AG10803 (cell line): ENCODE results near the gene GNPTG.

ENCODE experiments used
- DNase-seq: peaks from one replicate; pipeline ENCODE4 v3.0.0; 2010; ENCODE audit warnings: low read depth
- H3K4me3 ChIP-seq: 2 replicates; pipeline ENCODE4 v1.5.1; 2011; ENCODE audit warnings: mild to moderate bottlenecking, low read length, control low read depth
- TF ChIP-seq, protein P1 (sequence below): conservative IDR thresholded peaks from 2 replicates; pipeline ENCODE4 v1.5.1; 2011; ENCODE audit warnings: mild to moderate bottlenecking, low read length, control low read depth, inconsistent platforms

The GNPTG gene

GRCh38 chr16:1340730-1341494, 10.8 kb upstream of the GNPTG start:
- TF ChIP-seq, protein P1, sequence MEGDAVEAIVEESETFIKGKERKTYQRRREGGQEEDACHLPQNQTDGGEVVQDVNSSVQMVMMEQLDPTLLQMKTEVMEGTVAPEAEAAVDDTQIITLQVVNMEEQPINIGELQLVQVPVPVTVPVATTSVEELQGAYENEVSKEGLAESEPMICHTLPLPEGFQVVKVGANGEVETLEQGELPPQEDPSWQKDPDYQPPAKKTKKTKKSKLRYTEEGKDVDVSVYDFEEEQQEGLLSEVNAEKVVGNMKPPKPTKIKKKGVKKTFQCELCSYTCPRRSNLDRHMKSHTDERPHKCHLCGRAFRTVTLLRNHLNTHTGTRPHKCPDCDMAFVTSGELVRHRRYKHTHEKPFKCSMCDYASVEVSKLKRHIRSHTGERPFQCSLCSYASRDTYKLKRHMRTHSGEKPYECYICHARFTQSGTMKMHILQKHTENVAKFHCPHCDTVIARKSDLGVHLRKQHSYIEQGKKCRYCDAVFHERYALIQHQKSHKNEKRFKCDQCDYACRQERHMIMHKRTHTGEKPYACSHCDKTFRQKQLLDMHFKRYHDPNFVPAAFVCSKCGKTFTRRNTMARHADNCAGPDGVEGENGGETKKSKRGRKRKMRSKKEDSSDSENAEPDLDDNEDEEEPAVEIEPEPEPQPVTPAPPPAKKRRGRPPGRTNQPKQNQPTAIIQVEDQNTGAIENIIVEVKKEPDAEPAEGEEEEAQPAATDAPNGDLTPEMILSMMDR, result no peak
- no peak overlapping the region for H3K4me3 ChIP-seq
- no peak for DNase-seq

- H3K4me3 ChIP-seq, result no peak overlapping the region
- TF ChIP-seq, protein P1, result no peak
- DNase-seq, result no peak
Observed at GRCh38 chr16:1341495-1342420, 10.0 kb upstream of the GNPTG start.

GRCh38 chr16:1342526-1343427, 9.0 kb upstream of the GNPTG start:
- no peak overlapping the region for H3K4me3 ChIP-seq
- peak; percentile 58 for DNase-seq
- TF ChIP-seq, protein P1, result no peak

DNA sequence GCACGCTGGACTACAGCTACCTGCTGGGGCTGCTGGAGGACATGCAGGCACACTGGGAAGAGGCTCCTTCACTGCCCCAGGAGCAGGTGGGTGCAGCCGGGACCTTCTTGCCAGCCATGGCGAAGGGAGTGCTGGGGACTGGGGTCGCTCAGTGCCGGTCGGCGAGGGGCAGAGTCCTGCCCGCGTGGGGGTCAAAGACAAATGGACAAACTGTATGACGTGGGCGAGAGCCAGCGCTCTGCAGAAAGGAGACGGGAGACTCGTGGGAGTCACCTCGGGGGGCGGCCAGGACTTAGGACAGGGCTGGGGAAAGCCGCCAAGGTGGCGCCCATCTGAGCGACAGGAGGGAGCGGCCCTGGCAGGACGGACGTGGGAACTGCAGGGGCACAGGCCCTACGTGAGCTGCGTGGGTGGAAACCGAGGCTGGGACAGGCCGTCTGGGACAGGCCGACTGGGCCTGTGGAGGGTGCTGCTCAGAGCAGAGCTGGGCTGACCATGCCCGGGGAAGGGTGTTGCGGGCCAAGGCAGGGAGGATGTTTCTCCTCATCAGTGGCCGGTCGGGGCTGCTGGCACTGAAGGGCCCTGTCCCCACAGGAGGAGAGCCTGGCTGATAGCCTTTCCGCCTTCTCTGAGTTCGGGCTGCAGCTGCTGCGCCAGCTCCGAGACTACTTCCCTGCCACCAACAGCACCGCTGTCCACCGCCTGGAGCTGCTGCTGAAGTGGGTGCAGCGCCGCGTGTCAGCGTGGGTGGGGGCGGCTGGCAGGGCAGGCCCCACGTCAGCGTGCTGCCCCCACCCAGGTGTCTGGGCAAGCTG, 8.1 kb upstream of the GNPTG start:
- DNase-seq, result no peak
- TF ChIP-seq, protein P1, result no peak
- no peak overlapping the region for H3K4me3 ChIP-seq

DNA sequence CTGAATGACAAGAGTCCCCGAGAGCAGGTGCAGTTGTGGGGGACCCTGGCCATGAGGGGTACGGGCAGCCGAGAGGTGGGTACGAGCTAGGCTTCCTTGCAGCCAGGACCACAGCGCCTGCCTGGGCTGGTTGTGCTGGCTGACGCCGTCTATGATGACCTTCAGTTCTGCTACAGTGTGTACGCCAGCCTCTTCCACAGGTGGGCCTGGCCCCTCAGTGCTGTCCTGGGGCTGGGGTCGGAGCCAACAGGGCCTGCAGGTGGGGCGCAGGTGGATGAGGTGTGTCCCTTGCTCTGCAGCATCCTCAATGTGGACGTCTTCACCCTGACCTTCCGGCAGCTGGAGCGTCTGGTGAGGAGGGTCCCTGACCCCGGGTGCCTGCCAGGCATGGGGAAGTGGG, 7.2 kb upstream of the GNPTG start:
- DNase-seq, result no peak
- H3K4me3 ChIP-seq, result no peak overlapping the region
- TF ChIP-seq, protein P1, result no peak

DNA sequence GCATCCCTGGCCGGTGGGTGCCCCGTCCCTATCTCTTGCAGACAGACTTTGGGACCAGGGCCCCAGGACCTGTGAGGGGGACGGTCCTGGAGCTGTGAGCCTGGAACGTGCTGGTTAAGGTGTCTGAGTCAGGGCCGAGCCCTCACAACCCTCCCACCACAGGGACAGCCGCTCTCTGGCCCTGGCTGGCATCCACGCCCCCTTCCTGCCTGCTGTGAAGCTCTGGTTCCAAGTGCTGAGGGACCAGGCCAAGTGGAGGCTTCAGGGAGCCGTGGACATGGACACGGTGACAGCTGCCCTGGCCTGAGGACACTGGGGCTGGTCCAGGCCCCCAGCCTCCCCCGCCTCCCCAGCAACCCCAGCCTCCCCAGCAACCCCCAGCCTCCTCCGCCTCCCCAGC, 6.6 kb upstream of the GNPTG start:
- TF ChIP-seq, protein P1, result no peak
- H3K4me3 ChIP-seq, result no peak overlapping the region
- DNase-seq, result no peak
